BLaER1 treated with 17β-estradiol and CSF1 and Interleukin-3, amounts not matched to agents 10 nM and 100 nM (cell line): ENCODE measurements around the gene ETV7.
A peak's percentile ranks its signal among the peaks of the same experiment; 100 is the strongest.
"Not testable (repeated sequence)": the region's sequence is repeated elsewhere in the genome, so short reads cannot be mapped to it uniquely, and the experiment has no call there.

Source experiments
- H3K27ac ChIP-seq, 11 experiments: shearing (Covaris generic); formaldehyde crosslinking; 2 replicates each; pipeline ENCODE4 v1.8.1; 2022
- H3K27me3 ChIP-seq, 11 experiments: shearing (Covaris generic); formaldehyde crosslinking; 2 replicates each; pipeline ENCODE4 v1.8.1; 2022
- H3K36me3 ChIP-seq, 11 experiments: shearing (Covaris generic); formaldehyde crosslinking; 2 replicates each; pipeline ENCODE4 v1.8.1; 2022
- H3K4me1 ChIP-seq, 10 experiments: shearing (Covaris generic); formaldehyde crosslinking; 2 replicates each; pipeline ENCODE4 v1.8.1; 2022
- H3K4me2 ChIP-seq, 11 experiments: shearing (Covaris generic); formaldehyde crosslinking; 2 replicates each; pipeline ENCODE4 v1.8.1; 2022
- H3K4me3 ChIP-seq, 10 experiments: shearing (Covaris generic); formaldehyde crosslinking; 2 replicates each; pipeline ENCODE4 v1.8.1; 2022
- H3K9ac ChIP-seq, 11 experiments: shearing (Covaris generic); formaldehyde crosslinking; 2 replicates each; pipeline ENCODE4 v1.8.1; 2022
- H3K9me3 ChIP-seq, 11 experiments: shearing (Covaris generic); formaldehyde crosslinking; replicated peaks in 1 of 11; 2 replicates each; pipeline ENCODE4 v1.8.1; 2022
- H4K20me1 ChIP-seq, 11 experiments: shearing (Covaris generic); formaldehyde crosslinking; 2 replicates each; pipeline ENCODE4 v1.8.1; 2022
- Cebpa-rat ChIP-seq, 11 experiments: shearing (Covaris generic); IDR thresholded peaks; 2 replicates each; pipeline ENCODE4 v1.8.1; 2022

ETV7 gene

GRCh38 chr6:36372088-36372487 lies 15.4 kb downstream of the ETV7 start:
- Histone ChIP-seq H3K4me3 (no peak overlapping the region), H3K27ac (no peak overlapping the region), H3K4me2 (no peak overlapping the region)

GRCh38 chr6:36371211-36371610 lies 16.3 kb downstream of the ETV7 start:
- TF ChIP-seq Cebpa-rat (IDR thresholded peaks at IDR 0.05): no peak
- no peaks in the 10 kb centered on the region for H4K20me1 ChIP-seq
- no peaks in the 10 kb centered on the region for H3K9me3 ChIP-seq
- H3K27ac ChIP-seq: no peak overlapping the region
- no peaks in the 10 kb centered on the region for H3K36me3 ChIP-seq
- H3K9ac ChIP-seq: no peak overlapping the region
- no peak overlapping the region for H3K4me3 ChIP-seq
- H3K4me2 ChIP-seq: no peak overlapping the region
- no peaks in the 10 kb centered on the region for H3K27me3 ChIP-seq
- peaks cover 11 to 33% (median 21%) of the 10 kb centered on the region in 10 experiments for H3K4me1 ChIP-seq

More at GRCh38 chr6:36372088-36372487, 15.4 kb downstream of the ETV7 start:
- TF ChIP-seq Cebpa-rat (IDR thresholded peaks at IDR 0.05): no peak
- Histone ChIP-seq H3K27me3 (no peaks in the 10 kb centered on the region), H3K9me3 (no peaks in the 10 kb centered on the region), H4K20me1 (no peaks in the 10 kb centered on the region), H3K4me1 (peaks cover 6 to 30% (median 15%) of the 10 kb centered on the region in 10 experiments), H3K36me3 (no peaks in the 10 kb centered on the region), H3K9ac (no peak overlapping the region)

GRCh38 chr6:36370638-36371037 lies 16.8 kb downstream of the ETV7 start:
- Histone ChIP-seq H3K9me3 (no peaks in the 10 kb centered on the region), H3K27me3 (no peaks in the 10 kb centered on the region), H4K20me1 (no peaks in the 10 kb centered on the region), H3K9ac (no peak overlapping the region), H3K4me3 (no peak overlapping the region), H3K36me3 (no peaks in the 10 kb centered on the region), H3K27ac (no peak overlapping the region), H3K4me2 (no peak overlapping the region), H3K4me1 (peaks cover 11 to 31% (median 21%) of the 10 kb centered on the region in 10 experiments)
- no peak for TF ChIP-seq Cebpa-rat (IDR thresholded peaks at IDR 0.05)

DNA sequence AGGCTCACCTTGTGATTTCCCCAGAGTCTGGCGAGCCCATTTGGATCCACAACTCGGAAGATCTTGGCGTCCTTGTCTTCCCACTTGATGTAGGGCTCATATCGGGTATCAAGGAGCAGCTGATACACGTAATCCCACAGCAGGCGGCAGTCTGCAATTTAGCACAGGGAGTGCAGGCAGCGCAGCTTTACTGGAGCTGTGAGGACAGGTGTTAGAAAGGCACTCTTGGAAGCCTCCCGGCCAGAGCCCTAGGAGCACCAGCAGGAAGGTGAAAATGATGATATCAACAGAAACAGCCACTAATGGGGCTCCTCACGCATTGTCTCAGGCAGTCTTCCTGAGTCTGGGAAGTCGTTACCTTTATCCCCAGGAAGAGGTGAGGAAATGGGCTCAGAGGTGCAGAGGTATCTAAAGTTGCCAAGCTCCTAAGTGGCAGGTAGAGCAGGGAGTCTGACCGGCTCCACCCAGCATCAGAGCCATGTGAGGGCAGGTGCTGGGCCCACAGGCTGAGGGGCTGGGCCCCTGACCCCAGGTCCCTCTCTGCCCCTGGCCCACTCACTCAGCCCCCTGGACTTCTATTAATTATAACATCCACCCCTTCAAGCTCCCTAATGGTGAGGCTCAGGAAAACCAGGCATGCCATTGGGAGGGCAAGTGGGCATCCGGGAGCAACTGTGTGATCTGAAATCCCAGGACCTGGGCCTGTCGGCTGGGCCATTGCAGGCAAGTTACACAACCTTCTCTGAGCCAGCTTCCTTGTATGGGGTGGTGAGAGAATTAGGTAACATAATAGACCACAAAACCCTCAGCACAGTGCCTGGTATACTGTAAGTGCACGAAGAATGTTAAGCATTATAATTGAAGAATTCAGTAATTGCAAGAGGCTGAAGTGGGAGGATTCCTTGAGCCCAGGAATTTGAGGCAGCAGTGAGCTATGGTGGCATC lies 18.3 kb downstream of the ETV7 start:
- Histone ChIP-seq H3K36me3 (no peaks in the 10 kb centered on the region), H3K4me1 (peaks cover 10 to 35% (median 20%) of the 10 kb centered on the region in 10 experiments), H3K4me2 (peak overlapping the region in 8 of 11 experiments; percentile 17 to 61 (median 40); a peak in 14 of 22 replicates), H4K20me1 (no peaks in the 10 kb centered on the region), H3K27me3 (no peaks in the 10 kb centered on the region), H3K27ac (peak overlapping the region in 5 of 11 experiments; percentile 21 to 53 (median 26); a peak in 9 of 22 replicates), H3K4me3 (no peak overlapping the region), H3K9me3 (no peaks in the 10 kb centered on the region), H3K9ac (peak overlapping the region in 3 of 11 experiments; percentile 1 to 19 (median 2); a peak in 2 of 22 replicates)
- TF ChIP-seq Cebpa-rat (IDR thresholded peaks at IDR 0.05): peak in 3 of 11 experiments; percentile 18 to 38 (median 30); a peak in 2 of 22 replicates

DNA sequence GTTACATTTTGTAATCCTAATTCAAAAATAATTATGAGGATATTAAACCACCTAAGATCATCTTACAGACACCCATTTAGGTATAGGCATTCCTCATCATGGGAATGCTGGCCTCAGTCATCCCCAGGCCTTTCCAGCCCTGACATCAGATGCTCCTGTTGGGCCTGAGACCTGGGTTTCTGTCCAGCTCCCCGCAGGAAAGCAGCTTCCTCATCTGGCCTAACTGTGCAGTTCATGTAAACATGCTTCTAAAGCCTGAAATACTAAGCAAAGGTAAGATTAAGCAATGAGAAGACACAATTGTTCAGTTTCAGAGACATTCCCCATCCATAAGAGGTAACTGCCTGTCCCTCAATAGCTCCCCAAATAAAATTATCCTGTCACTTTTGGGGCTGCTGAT lies 19.0 kb downstream of the ETV7 start:
- H3K36me3 ChIP-seq: no peaks in the 10 kb centered on the region
- H3K27me3 ChIP-seq: no peaks in the 10 kb centered on the region
- H3K4me1 ChIP-seq: peaks cover 10 to 35% (median 20%) of the 10 kb centered on the region in 10 experiments
- H3K4me3 ChIP-seq: no peak overlapping the region
- TF ChIP-seq Cebpa-rat (IDR thresholded peaks at IDR 0.05): no peak
- H3K9me3 ChIP-seq: peaks cover 0 to 2% (median 0%) of the 10 kb centered on the region in 11 experiments; a peak in 6 of 22 replicates
- H4K20me1 ChIP-seq: no peaks in the 10 kb centered on the region
- H3K27ac ChIP-seq: 0 out of 22 replicates have a peak overlapping the region, but pooled peaks of 1 of the 11 experiments have one; percentile 53
- no peak overlapping the region for H3K9ac ChIP-seq
- H3K4me2 ChIP-seq: 0 out of 22 replicates have a peak overlapping the region, but pooled peaks of 1 of the 11 experiments have one; percentile 61

DNA sequence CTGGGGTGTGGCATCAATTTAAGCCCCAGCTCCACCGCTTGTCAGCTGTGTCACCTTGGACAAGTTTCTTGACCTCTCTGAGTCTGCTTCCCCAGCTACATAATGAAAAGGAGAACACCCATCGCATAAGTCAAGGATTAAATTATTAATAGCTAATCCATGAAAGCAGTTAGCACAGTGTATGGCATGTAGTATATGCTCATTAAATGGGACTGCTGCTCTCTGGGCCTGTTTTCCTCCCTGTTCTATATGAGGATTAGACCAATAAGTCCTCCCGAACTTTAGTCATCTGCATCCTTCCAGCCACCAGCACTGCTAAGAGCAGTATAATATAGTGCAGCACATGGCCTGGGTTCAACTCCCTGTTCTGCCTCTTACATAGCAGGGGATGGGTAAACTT lies 19.7 kb downstream of the ETV7 start:
- Histone ChIP-seq H3K4me1 (peaks cover 10 to 42% (median 23%) of the 10 kb centered on the region in 10 experiments), H3K27me3 (no peaks in the 10 kb centered on the region), H3K27ac (no peak overlapping the region), H3K4me2 (peak overlapping the region in 7 of 11 experiments; percentile 34 to 62 (median 50); a peak in 13 of 22 replicates), H3K36me3 (no peaks in the 10 kb centered on the region), H4K20me1 (no peaks in the 10 kb centered on the region), H3K9me3 (peaks cover 0 to 9% (median 4%) of the 10 kb centered on the region in 11 experiments; a peak in 8 of 22 replicates), H3K4me3 (no peak overlapping the region), H3K9ac (no peak overlapping the region)
- no peak for TF ChIP-seq Cebpa-rat (IDR thresholded peaks at IDR 0.05)

- Histone ChIP-seq H3K4me3 (no peak overlapping the region), H3K36me3 (no peaks in the 10 kb centered on the region), H3K9ac (no peak overlapping the region), H3K4me1 (peaks cover 29 to 58% (median 46%) of the 10 kb centered on the region in 10 experiments), H4K20me1 (no peaks in the 10 kb centered on the region), H3K27ac (no peak overlapping the region), H3K9me3 (peaks cover 0 to 12% (median 4%) of the 10 kb centered on the region in 11 experiments; a peak in 8 of 22 replicates), H3K4me2 (0 out of 22 replicates have a peak overlapping the region, but pooled peaks of 2 of the 11 experiments have one; percentile 9 to 22), H3K27me3 (no peaks in the 10 kb centered on the region)
- TF ChIP-seq Cebpa-rat (IDR thresholded peaks at IDR 0.05): no peak
These were observed 22.6 kb downstream of the ETV7 start for GRCh38 chr6:36364669-36365479.

DNA sequence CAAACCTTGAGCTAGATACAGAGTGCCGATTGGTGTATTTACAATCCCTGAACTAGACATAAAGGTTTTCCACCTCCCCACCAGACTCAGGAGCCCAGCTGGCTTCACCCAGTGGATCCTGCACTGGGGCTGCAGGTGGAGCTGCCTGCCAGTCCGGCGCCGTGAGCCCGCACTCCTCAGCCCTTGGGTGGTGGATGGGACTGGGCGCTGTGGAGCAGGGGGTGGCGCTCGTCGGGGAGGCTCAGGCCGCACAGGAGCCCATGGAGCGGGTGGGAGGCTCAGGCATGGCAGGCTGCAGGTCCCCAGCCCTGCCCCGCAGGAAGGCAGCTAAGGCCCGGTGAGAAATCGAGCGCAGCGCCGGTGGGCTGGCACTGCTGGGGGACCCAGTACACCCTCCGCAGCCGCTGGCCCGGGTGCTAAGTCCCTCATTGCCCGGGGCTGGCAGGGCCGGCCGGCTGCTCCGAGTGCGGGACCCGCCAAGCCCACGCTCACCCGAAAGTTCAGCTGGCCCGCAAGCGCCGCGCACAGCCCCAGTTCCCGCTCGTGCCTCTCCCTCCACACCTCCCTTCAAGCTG lies 23.3 kb downstream of the ETV7 start:
- not testable (repeated sequence) for H3K27me3 ChIP-seq, H3K4me3 ChIP-seq, H3K4me2 ChIP-seq, H3K27ac ChIP-seq, H3K9ac ChIP-seq, H4K20me1 ChIP-seq, H3K36me3 ChIP-seq
- Histone ChIP-seq H3K9me3 (peaks cover 0 to 12% (median 4%) of the 10 kb centered on the region in 11 experiments; a peak in 8 of 22 replicates), H3K4me1 (peaks cover 22 to 55% (median 48%) of the 10 kb centered on the region in 10 experiments)

DNA sequence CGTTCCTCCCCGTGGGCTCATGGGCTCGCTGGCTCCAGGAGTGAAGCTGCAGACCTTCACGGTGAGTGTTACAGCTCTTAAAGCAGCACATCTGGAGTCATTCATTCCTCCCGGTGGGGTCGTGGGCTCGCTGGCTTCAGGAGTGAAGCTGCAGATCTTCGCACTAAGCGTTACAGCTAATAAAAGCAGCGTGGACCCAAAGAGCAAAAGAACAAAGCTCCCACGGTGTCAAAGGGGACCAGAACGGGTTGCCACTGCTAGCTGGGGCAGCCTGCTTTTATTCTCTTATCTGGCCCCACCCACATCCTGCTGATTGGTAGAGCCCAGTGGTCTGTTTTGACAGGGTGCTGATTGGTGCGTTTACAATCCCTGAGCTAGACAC lies 24.1 kb downstream of the ETV7 start:
- peak overlapping the region in 3 of 11 experiments; percentile 22 to 70 (median 57); a peak in 5 of 22 replicates for H3K4me2 ChIP-seq
- not testable (repeated sequence) for H3K36me3 ChIP-seq, H3K4me3 ChIP-seq, H3K9ac ChIP-seq, H4K20me1 ChIP-seq, H3K27ac ChIP-seq, H3K27me3 ChIP-seq
- peaks cover 0 to 12% (median 4%) of the 10 kb centered on the region in 11 experiments; a peak in 8 of 22 replicates for H3K9me3 ChIP-seq
- peaks cover 27 to 59% (median 53%) of the 10 kb centered on the region in 10 experiments for H3K4me1 ChIP-seq
